GM19240 (cell line): ENCODE results near the gene TBC1D3K.
"Not testable (repeated sequence)": the region's sequence is repeated elsewhere in the genome, so short reads cannot be mapped to it uniquely, and the experiment has no call there.

Experiments
- DNase-seq: peaks from one replicate; pipeline ENCODE4 v3.0.0; 2011; ENCODE audit warnings: low spot score; ENCODE audit not compliant: insufficient read length

The TBC1D3K gene

DNA sequence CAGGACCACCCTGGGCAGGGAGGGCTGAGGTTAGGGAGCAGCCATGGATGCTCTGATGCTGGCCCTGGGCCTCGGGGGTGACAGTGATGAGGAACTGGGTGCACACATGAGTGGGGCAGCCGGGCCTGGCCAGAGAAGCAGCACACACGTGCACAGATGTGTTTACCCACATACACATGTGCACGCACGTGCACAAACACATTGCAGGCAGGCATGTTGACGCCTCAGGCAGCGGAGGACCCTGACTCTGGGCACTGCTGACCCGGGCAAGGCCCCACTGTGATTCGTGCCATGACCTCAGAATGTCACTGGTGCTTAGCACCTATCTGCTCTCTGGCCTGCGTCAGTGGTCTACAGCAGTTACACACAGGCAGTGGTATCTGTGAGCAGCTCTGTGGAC lies at the start of gene TBC1D3K:
TBC1D3K (plus strand) TSS at position 301 of the 400 bp plus-strand sequence. CDS start 1,585 bp downstream, outside the sequence.
- DNase-seq, result not testable (repeated sequence)

DNA sequence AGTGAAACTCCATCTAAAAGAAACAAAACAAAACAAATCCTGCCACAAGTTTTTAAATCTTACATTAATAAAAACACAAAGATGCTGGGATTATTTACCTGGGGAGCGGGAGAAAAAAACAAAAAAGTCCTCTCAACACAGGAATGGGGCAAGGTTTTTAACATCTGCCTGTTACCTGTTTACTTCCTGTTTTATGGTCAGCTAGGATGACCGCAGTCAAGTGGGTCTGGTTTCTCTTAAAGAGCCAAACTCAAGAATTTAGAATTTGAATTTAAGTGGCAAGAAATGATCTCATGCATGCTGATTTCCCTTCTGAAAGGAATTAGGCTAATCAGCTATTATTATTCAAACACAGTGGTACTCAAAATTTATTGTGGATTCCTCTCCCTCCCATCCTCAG lies 39.7 kb upstream of the TBC1D3K start:
- no peak for DNase-seq

DNA sequence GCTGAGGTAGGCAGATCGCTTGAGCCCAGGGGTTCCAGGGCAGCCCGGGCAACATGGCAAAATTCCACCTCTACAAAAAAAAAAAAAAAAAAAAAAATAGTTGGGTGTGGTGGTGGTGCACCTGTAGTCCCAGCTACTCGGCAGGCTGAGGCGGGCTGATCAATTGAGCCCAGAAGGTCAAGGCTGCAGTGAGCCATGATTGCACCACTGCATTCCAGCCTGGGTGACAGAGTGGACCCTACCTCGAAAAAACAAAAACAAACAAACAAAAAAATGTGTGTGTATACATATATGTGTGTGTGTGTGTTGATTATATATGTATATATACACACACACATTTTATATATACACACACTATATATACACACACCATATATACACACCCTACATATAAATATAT lies 39.1 kb upstream of the TBC1D3K start:
- DNase-seq, result no peak

DNA sequence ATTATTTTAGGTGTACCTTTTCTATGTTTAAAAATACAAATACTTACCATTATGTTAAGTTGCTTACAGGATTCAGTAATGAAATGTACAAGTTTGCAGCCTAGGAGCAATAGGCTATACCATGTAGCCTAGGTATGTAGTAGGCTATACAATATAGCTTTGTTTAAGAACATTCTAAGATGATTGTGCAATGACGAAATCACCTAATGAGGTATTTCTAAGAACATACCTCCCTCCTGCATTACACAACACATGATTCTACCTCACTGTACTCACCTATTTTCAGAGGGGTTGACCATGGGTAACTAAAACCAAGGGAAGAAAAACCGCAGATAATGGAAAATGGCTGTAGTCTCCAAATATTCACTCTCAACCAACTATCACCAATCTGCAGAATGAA lies 35.3 kb upstream of the TBC1D3K start:
- DNase-seq, result no peak

DNA sequence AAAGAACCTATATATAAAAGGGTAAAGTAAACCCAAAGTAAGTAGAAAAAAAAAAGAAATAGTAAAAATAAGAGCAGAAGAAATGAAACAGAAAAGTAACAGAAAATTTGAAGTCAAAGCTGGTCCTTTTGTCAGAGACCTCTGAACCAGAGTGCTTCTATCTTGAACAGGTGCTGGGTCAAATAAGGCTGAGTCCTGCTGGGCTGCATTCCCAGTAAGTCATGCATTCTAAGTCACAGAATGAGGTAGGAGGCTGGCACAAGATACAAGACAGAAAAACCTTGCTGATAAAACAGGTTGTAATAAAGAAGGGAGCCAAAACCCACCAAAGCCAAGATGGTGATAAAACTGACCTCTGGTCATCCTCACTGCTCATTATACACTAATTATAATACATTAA lies 27.3 kb upstream of the TBC1D3K start:
- not testable (repeated sequence) for DNase-seq
